DOHH2 (cell line): ENCODE results near the gene KCNK6.
"Not testable (repeated sequence)": the region's sequence is repeated elsewhere in the genome, so short reads cannot be mapped to it uniquely, and the experiment has no call there.

Source experiments
- H3F3A ChIP-seq: fragments of 200-600 bp; sonication (generic), shearing (Covaris generic); 2 replicates; pipeline ENCODE4 v1.6.0; 2016; ENCODE audit warnings: antibody characterized with exemption, mild to moderate bottlenecking; ENCODE audit not compliant: control insufficient read depth, insufficient read depth
- H3K27ac ChIP-seq: fragments of 200-600 bp; sonication (generic); 2 replicates; pipeline ENCODE4 v1.5.1; 2014; ENCODE audit warnings: low read depth, mild to moderate bottlenecking, low read length, moderate library complexity
- H3K27me3 ChIP-seq: fragments of 200-600 bp; sonication (generic); 2 replicates; pipeline ENCODE4 v1.6.1; 2014; ENCODE audit warnings: mild to moderate bottlenecking, low read length, mixed read lengths; ENCODE audit not compliant: control insufficient read depth
- H3K36me3 ChIP-seq: fragments of 200-600 bp; sonication (generic); 2 replicates; pipeline ENCODE4 v1.6.1; 2014; ENCODE audit warnings: mild to moderate bottlenecking, low read length, moderate library complexity, mixed read lengths; ENCODE audit not compliant: control insufficient read depth
- H3K4me1 ChIP-seq: fragments of 200-600 bp; sonication (generic); 2 replicates; pipeline ENCODE4 v1.6.1; 2014; ENCODE audit warnings: mild to moderate bottlenecking, low read length, mixed read lengths; ENCODE audit not compliant: control insufficient read depth
- H3K4me2 ChIP-seq: fragments of 200-600 bp; sonication (generic); 2 replicates; pipeline ENCODE4 v1.6.0; 2014; ENCODE audit warnings: mild to moderate bottlenecking, low read length, moderate library complexity
- H3K4me3 ChIP-seq: fragments of 200-600 bp; sonication (generic); 2 replicates; pipeline ENCODE4 v1.5.1; 2014; ENCODE audit warnings: mild to moderate bottlenecking, low read length, mixed read lengths
- H3K79me2 ChIP-seq: fragments of 200-600 bp; sonication (generic); 2 replicates; pipeline ENCODE4 v1.6.1; 2014; ENCODE audit warnings: mild to moderate bottlenecking, low read length, mixed read lengths; ENCODE audit not compliant: control insufficient read depth
- H3K9me2 ChIP-seq: fragments of 200-600 bp; sonication (generic); replicated peaks from 2 replicates; pipeline ENCODE4 v1.6.1; 2014; ENCODE audit warnings: mild to moderate bottlenecking, low read length, mixed read lengths; ENCODE audit not compliant: control insufficient read depth
- H3K9me3 ChIP-seq: fragments of 200-600 bp; sonication (generic); 2 replicates; pipeline ENCODE4 v1.6.1; 2014; ENCODE audit warnings: antibody characterized with exemption, low read length, mixed read lengths; ENCODE audit not compliant: control insufficient read depth, insufficient read depth
- H4K20me1 ChIP-seq: fragments of 200-600 bp; sonication (generic); 2 replicates; pipeline ENCODE4 v1.6.0; 2014; ENCODE audit warnings: low read depth, mild to moderate bottlenecking, antibody characterized with exemption, low read length, moderate library complexity; ENCODE audit not compliant: control insufficient read depth, insufficient read depth
- CTCF ChIP-seq: fragments of 200-600 bp; sonication (generic); IDR thresholded peaks from one replicate; pipeline ENCODE4 v1.5.1; 2014; ENCODE audit warnings: antibody characterized with exemption, mild to moderate bottlenecking, low read depth, low read length; ENCODE audit not compliant: poor library complexity, severe bottlenecking
- EZH2phosphoT487 ChIP-seq: fragments of 200-600 bp; sonication (generic); IDR thresholded peaks from 2 replicates; pipeline ENCODE4 v1.6.1; 2017; ENCODE audit warnings: borderline replicate concordance, mild to moderate bottlenecking, antibody characterized with exemption, low read length, moderate library complexity, mixed read lengths

The KCNK6 gene

GRCh38 chr19:38362076-38362945 lies 42.7 kb downstream of the KCNK6 start:
- no peak overlapping the region for H3K27ac ChIP-seq
- H3K4me2 ChIP-seq = peak overlapping the region; percentile 88
- no peaks in the 10 kb centered on the region for H4K20me1 ChIP-seq
- H3K36me3 ChIP-seq = no peaks in the 10 kb centered on the region
- no peaks in the 10 kb centered on the region for H3K9me3 ChIP-seq
- peaks cover 39% of the 10 kb centered on the region for H3K27me3 ChIP-seq
- H3F3A ChIP-seq = no peaks in the 10 kb centered on the region
- no peaks in the 10 kb centered on the region for H3K9me2 ChIP-seq
- peaks cover 16% of the 10 kb centered on the region for H3K4me1 ChIP-seq
- no peaks in the 10 kb centered on the region for H3K79me2 ChIP-seq
- TF ChIP-seq CTCF (no peak), EZH2phosphoT487 (no peak)
- peak overlapping the region; percentile 78 for H3K4me3 ChIP-seq

- H3K27ac ChIP-seq, H3F3A ChIP-seq, H3K36me3 ChIP-seq, H4K20me1 ChIP-seq, H3K79me2 ChIP-seq, H3K9me2 ChIP-seq, H3K9me3 ChIP-seq: not testable (repeated sequence)
- H3K4me3 ChIP-seq = peak overlapping the region; percentile 78
- H3K27me3 ChIP-seq = peaks cover 35% of the 10 kb centered on the region
- peak overlapping the region; percentile 88 for H3K4me2 ChIP-seq
- peaks cover 16% of the 10 kb centered on the region for H3K4me1 ChIP-seq
Measured at GRCh38 chr19:38362946-38363688, 43.5 kb downstream of the KCNK6 start.

- H3K27ac ChIP-seq = no peak overlapping the region
- no peak for TF ChIP-seq EZH2phosphoT487
- TF ChIP-seq CTCF = no peak
- peaks cover 9% of the 10 kb centered on the region for H3K4me1 ChIP-seq
- no peaks in the 10 kb centered on the region for H3K9me2 ChIP-seq
- H4K20me1 ChIP-seq = no peaks in the 10 kb centered on the region
- H3K4me3 ChIP-seq = no peak overlapping the region
- no peaks in the 10 kb centered on the region for H3K79me2 ChIP-seq
- H3K27me3 ChIP-seq = no peaks in the 10 kb centered on the region; the same call in none of the 2 replicates
- no peaks in the 10 kb centered on the region for H3K9me3 ChIP-seq
- H3F3A ChIP-seq = no peaks in the 10 kb centered on the region
- no peaks in the 10 kb centered on the region for H3K36me3 ChIP-seq
- no peak overlapping the region for H3K4me2 ChIP-seq
Measured at GRCh38 chr19:38367041-38367440, 47.4 kb downstream of the KCNK6 start.

- no peak overlapping the region for H3K4me3 ChIP-seq
- no peaks in the 10 kb centered on the region for H4K20me1 ChIP-seq
- TF ChIP-seq EZH2phosphoT487 = no peak
- no peak for TF ChIP-seq CTCF
- peaks cover 6% of the 10 kb centered on the region for H3K4me1 ChIP-seq
- no peak overlapping the region for H3K4me2 ChIP-seq
- no peaks in the 10 kb centered on the region for H3K9me3 ChIP-seq
- H3K9me2 ChIP-seq = no peaks in the 10 kb centered on the region
- H3K79me2 ChIP-seq = peaks cover under 1% of the 10 kb centered on the region; the same call in 1 of the 2 replicates
- no peaks in the 10 kb centered on the region for H3F3A ChIP-seq
- H3K27me3 ChIP-seq = no peaks in the 10 kb centered on the region; the same call in none of the 2 replicates
- no peak overlapping the region for H3K27ac ChIP-seq
- H3K36me3 ChIP-seq = no peaks in the 10 kb centered on the region
Measured at GRCh38 chr19:38369584-38369983, 49.9 kb downstream of the KCNK6 start.
